ENCODE results near the gene DDX47. TPM values are rescaled to one million over a fixed set of nuclear protein-coding genes. Genes with fewer than 3 reads are reported as not detected.
"Not testable (repeated sequence)": the region's sequence is repeated elsewhere in the genome, so short reads cannot be mapped to it uniquely, and the experiment has no call there.

DDX47 gene
- total and polyA plus RNA-seq, 7 donors: 22.8 to 56.9 (median 42.9) TPM

GRCh38 chr12:12806784-12807516, 6.2 kb upstream of the DDX47 start:
- peak overlapping the region; percentile 26 to 79 (median 63) for H3K27ac ChIP-seq
- no peaks in the 10 kb centered on the region for H3K36me3 ChIP-seq
- intact Hi-C loops (cut with DNase I): no loop called here
- no peaks in the 10 kb centered on the region for H3K9me3 ChIP-seq
- H3K27me3 ChIP-seq: no peaks in the 10 kb centered on the region
- H3K4me3 ChIP-seq: no peak overlapping the region
- no peak for TF ChIP-seq POLR2AphosphoS5 (IDR thresholded peaks at IDR 0.05)
- TF ChIP-seq, protein P1, sequence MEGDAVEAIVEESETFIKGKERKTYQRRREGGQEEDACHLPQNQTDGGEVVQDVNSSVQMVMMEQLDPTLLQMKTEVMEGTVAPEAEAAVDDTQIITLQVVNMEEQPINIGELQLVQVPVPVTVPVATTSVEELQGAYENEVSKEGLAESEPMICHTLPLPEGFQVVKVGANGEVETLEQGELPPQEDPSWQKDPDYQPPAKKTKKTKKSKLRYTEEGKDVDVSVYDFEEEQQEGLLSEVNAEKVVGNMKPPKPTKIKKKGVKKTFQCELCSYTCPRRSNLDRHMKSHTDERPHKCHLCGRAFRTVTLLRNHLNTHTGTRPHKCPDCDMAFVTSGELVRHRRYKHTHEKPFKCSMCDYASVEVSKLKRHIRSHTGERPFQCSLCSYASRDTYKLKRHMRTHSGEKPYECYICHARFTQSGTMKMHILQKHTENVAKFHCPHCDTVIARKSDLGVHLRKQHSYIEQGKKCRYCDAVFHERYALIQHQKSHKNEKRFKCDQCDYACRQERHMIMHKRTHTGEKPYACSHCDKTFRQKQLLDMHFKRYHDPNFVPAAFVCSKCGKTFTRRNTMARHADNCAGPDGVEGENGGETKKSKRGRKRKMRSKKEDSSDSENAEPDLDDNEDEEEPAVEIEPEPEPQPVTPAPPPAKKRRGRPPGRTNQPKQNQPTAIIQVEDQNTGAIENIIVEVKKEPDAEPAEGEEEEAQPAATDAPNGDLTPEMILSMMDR (IDR thresholded peaks at IDR 0.05): no peak
- TF ChIP-seq EP300 (IDR thresholded peaks at IDR 0.05): no peak
- TF ChIP-seq POLR2A (IDR thresholded peaks at IDR 0.05): no peak
- H3K4me1 ChIP-seq: peaks cover 0 to 9% (median 7%) of the 10 kb centered on the region in 4 donors
- no peak for DNase-seq
- 66 to 84% methylated on average over 8 of the region's 8 CpGs for WGBS, 2 donors

DNA sequence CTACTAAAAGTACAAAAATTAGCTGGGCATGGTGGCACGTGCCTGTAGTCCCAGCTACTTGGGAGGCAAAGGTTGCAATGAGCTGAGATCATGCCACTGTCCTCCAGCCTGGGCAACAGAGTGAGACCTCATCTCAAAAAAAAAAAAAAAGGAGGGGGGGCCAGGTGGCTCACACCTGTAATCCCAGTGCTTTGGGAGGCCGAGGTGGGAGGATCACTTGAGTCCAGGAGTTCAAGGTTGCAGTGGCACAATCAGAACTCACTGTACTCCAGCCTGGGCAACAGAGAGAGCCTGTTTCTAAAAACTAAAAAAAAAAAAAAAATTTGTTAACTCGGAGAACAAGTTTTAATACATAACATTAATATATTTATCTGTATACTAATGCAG, 5.6 kb upstream of the DDX47 start:
- H3K9me3 ChIP-seq; H3K4me3 ChIP-seq; DNase-seq; H3K36me3 ChIP-seq; H3K4me1 ChIP-seq; intact Hi-C loops (cut with DNase I); H3K27me3 ChIP-seq: not testable (repeated sequence)
- H3K27ac ChIP-seq: peak overlapping the region; percentile 26 to 79 (median 63)
- WGBS, 2 donors: 65 to 85% methylated on average over 3 of the region's 3 CpGs

DNA sequence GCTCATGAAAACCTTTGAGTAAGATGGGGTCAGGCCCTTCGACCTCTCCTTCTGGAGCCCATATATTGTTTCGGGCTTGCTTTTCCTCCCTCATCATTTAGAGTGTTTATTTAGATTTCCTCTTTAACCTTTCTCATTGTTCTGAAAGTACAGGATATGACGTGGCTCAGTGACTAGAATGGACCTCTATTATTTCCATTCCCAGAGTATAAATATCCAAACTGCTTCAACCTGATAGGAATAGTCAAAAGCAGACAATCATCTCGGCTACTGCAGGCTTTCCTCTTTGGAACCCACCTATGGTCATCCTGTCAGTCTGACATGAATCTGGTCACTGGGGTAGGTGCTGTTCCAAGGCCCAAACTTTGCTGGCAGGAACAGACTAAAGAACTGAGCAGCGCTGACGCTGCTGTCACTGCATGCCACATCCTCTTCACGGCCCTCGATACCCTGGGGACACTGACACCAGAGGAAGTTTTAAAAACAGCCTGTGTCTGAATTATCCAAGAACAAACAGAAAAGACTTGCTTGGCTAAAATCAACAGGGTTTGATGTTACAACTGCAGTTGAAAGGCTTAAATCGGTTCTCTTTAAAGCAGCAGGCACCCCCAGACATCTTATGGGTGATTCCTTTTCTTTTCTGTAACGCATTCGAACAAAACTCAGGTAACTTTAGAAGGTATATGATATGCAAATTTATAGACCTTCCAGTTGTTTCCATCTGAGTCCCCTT, 5.0 kb upstream of the DDX47 start:
- Histone ChIP-seq H3K4me3 (no peak overlapping the region), H3K36me3 (no peaks in the 10 kb centered on the region), H3K27ac (peak overlapping the region; percentile 26 to 79 (median 63)), H3K4me1 (peaks cover 0 to 9% (median 7%) of the 10 kb centered on the region in 4 donors), H3K9me3 (no peaks in the 10 kb centered on the region), H3K27me3 (no peaks in the 10 kb centered on the region)
- intact Hi-C loops (cut with DNase I): no loop called here
- 45 to 81% methylated on average over 11 of the region's 11 CpGs for WGBS, 2 donors
- TF ChIP-seq POLR2A (IDR thresholded peaks at IDR 0.05) (no peak), POLR2AphosphoS5 (IDR thresholded peaks at IDR 0.05) (peak in 1 of 4 donors; percentile 55)
- peak; percentile 71 for DNase-seq

GRCh38 chr12:12810553-12811021, 2.6 kb upstream of the DDX47 start:
- H3K4me3 ChIP-seq: no peak overlapping the region
- intact Hi-C loops (cut with DNase I): loop anchor here (10.0 kb wide), 2 partner anchors 84 to 194 kb away; partner anchors contain the start of genes GPRC5A and HEBP1
- H3K4me1 ChIP-seq: peaks cover 0 to 27% (median 21%) of the 10 kb centered on the region in 4 donors
- no peaks in the 10 kb centered on the region for H3K27me3 ChIP-seq
- no peak for DNase-seq
- TF ChIP-seq EP300 (IDR thresholded peaks at IDR 0.05) (no peak), POLR2AphosphoS5 (IDR thresholded peaks at IDR 0.05) (no peak), POLR2A (IDR thresholded peaks at IDR 0.05) (no peak)
- TF ChIP-seq, protein P1 (IDR thresholded peaks at IDR 0.05): no peak
- no peaks in the 10 kb centered on the region for H3K9me3 ChIP-seq
- no peak overlapping the region for H3K27ac ChIP-seq
- 83 to 85% methylated on average over 10 of the region's 10 CpGs for WGBS, 2 donors
- H3K36me3 ChIP-seq: peaks cover 0 to 8% (median 0%) of the 10 kb centered on the region in 4 donors

DNA sequence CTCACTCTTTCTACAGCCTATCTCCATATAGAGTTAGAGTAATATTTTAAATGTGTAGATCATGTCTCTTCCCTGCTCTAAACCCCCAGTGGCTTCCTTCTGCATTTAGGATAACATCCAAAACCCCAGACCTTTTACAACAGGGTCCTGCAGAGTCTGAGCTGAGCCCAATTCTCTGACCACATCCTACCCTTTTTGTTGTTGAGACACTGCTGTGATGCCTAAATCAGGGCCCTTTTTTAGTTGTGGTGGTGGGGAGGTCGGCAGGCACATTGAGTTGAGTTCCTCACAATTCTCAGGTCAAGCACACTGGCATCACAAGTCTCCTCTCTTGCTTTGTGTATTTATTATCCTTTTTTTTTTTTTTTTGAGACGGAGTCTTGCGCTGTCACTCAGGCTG, 1.8 kb upstream of the DDX47 start:
- H3K4me3 ChIP-seq: no peak overlapping the region
- 87 to 96% methylated on average over 3 of the region's 3 CpGs for WGBS, 2 donors
- DNase-seq: no peak
- H3K27ac ChIP-seq: no peak overlapping the region
- TF ChIP-seq EP300 (IDR thresholded peaks at IDR 0.05): no peak
- TF ChIP-seq POLR2AphosphoS5 (IDR thresholded peaks at IDR 0.05): no peak
- TF ChIP-seq POLR2A (IDR thresholded peaks at IDR 0.05): no peak
- TF ChIP-seq, protein P1 (IDR thresholded peaks at IDR 0.05): no peak
- intact Hi-C loops (cut with DNase I): loop anchor here (10.0 kb wide), 2 partner anchors 83 to 193 kb away; partner anchors contain the start of genes GPRC5A and HEBP1
- peaks cover 0 to 35% (median 27%) of the 10 kb centered on the region in 4 donors for H3K4me1 ChIP-seq
- no peaks in the 10 kb centered on the region for H3K9me3 ChIP-seq
- H3K27me3 ChIP-seq: no peaks in the 10 kb centered on the region
- peaks cover 0 to 9% (median 0%) of the 10 kb centered on the region in 4 donors for H3K36me3 ChIP-seq
